Retinal pigment epithelial cell (primary cell): ENCODE measurements around the gene VWF.

ENCODE experiments used
- DNase-seq: peaks from one replicate; pipeline ENCODE4 v3.0.0-alpha.2; 2010; ENCODE audit warnings: low read depth
- H3K4me3 ChIP-seq: 2 replicates; pipeline ENCODE4 v1.5.1; 2011; ENCODE audit warnings: mild to moderate bottlenecking, low read length, control low read depth, moderate library complexity
- CTCF ChIP-seq: conservative IDR thresholded peaks from 2 replicates; pipeline ENCODE4 v1.5.1; 2011; ENCODE audit warnings: low read depth, low read length, control low read depth, inconsistent platforms

Gene VWF

GRCh38 chr12:5976196-5976595 is 148.3 kb downstream of the VWF start:
- DNase-seq, result no peak
- no peak for TF ChIP-seq CTCF
- no peak overlapping the region for H3K4me3 ChIP-seq

DNA sequence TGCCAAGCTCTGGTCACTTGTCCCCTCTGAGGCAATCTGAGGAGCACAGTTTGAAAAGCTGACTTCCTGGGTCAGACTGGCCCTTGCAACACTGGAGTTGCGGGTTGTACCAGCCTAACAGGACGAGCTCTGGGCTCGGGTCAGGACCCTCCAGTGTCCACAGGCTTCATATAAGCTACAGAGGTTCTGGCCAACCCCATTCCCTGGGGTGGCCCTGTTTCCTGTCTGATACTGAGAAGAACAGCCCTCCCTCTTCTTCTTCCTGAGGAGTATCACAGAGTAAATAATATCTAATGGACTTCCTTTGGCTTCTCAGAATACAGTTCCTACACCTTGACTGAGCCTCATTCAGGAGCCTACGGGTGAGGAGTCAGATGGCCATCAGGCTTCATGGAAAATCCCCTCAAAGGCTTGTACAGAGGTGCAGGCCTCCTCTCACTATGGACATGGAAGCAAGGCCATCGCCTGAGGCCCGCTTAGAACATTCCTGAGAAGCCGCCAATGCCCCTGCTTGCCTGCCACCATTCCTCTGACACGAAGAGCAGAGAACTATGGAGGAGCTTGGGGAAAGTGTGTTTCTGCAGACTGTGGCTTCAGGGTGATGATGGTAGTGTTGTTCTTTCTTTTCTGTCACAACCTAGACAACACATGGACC is 150.9 kb downstream of the VWF start:
- no peak for DNase-seq
- no peak overlapping the region for H3K4me3 ChIP-seq
- TF ChIP-seq CTCF, result no peak

DNA sequence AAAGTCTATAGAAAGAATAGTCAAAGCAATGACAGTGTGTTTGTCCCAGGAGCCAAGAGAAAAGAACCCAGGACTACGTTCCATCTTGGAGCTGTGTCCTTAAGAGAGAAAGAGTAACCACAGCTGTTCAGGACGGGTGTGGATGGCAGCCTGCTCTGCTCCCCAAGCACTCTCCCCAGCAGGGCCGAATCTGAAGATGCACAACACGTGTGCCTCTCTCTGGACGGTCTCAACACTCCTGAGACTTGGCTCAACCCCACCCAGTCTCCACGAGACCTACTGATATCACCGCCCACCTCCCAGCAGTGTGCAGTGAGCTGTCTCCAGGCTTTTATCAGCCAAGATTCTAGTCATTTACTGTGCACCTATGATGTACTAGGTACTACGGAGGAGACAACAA is 152.1 kb downstream of the VWF start:
- TF ChIP-seq CTCF, result no peak
- no peak overlapping the region for H3K4me3 ChIP-seq
- DNase-seq, result no peak

DNA sequence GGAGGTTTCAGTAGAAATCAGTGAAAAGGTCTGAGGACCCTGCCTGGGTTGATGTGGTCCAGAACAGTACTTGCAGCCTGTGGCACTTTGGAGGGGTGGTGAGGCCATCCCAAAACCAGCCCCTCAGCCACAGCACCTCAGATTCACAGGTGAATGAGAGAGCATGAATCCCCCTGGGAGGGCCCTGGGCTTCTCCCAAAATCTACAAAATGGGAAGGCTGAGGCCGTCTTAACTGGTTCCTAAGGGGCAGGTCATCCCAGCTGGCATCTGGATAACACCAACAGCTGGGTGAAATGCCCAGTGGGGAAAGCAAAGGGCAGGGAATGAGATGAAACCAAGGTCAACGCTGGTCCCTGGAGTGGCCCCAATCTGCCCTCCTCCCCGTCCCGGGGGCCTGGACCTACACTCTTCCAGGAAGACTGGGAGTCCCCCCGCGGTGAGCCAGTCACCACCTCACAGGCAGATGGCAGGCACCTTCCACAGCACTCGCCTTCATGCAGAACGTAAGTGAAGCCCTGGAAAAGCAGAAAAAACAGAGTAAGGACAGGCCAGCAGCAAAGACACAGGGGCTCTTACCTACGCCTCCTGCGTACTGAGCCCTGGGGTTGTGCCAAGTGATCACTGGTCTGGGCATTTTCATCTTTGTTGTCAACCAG is 153.1 kb downstream of the VWF start:
- no peak overlapping the region for H3K4me3 ChIP-seq
- DNase-seq, result no peak
- no peak for TF ChIP-seq CTCF

DNA sequence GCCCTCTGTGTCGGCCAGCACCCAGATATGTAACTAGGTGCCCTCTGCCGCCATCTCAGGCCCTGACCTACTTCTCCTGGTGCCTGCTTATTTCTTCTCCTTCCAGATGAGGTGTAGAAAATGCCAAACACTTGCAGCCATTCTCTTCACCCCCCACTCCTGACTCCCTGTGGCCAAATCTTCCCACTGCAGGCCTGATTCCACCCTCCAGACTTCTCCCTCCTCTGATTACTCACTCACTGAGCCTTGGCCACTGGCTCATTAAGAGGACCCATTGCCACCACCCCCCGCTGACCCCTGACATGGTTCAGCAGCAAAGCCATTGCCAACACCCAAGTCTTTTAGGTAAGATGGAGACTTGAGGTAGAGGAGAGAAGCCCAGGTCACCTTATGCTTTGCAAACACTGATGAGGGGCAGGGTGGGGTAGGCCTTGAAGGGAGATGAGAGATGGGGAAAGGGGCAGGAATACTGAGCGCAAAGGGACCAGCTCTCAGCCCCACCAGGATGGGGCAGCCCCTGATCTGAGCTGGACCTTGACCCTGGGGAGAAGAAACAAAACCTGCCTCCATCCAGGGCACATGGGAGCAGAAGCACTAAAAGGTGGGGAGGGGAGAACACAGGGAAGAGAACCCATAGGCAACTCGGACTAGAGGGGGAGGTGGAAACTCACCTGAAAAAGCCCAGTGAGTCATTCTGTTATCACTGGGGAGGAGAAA is 154.3 kb downstream of the VWF start:
- TF ChIP-seq CTCF, result no peak
- DNase-seq, result no peak
- no peak overlapping the region for H3K4me3 ChIP-seq

- no peak for DNase-seq
- TF ChIP-seq CTCF, result no peak
- no peak overlapping the region for H3K4me3 ChIP-seq
Observed at GRCh38 chr12:5969156-5969973, 155.1 kb downstream of the VWF start.
